ENCODE results near the gene PALLD. TPM values are rescaled to one million over a fixed set of nuclear protein-coding genes. Genes with fewer than 3 reads are reported as not detected.
"Not testable (repeated sequence)": the region's sequence is repeated elsewhere in the genome, so short reads cannot be mapped to it uniquely, and the experiment has no call there.

PALLD gene
- total and polyA plus RNA-seq, 2 experiments from 2014 or later, result 17.9 to 30.5 TPM

GRCh38 chr4:168451744-168452390 lies 45.0 kb upstream of the PALLD start:
- H3K9me2 ChIP-seq (ENCODE audit: insufficient read depth), result no peaks in the 10 kb centered on the region
- no peak for TF ChIP-seq EZH2 (IDR thresholded peaks at IDR 0.05; ENCODE audit: insufficient read depth, poor library complexity, severe bottlenecking)
- no peak for TF ChIP-seq EZH2phosphoT487 (IDR thresholded peaks at IDR 0.05; ENCODE audit: insufficient read depth, low read depth)
- H2AFZ ChIP-seq, result no peak overlapping the region
- no peak overlapping the region for H3K9ac ChIP-seq
- peaks cover 39% of the 10 kb centered on the region for H3K36me3 ChIP-seq (ENCODE audit: low read depth)
- 76 to 84% methylated on average over 1 of the region's 1 CpG for WGBS, 2 experiments (ENCODE audit: low coverage in 1 of 2, low lambda C conversion rate in 2 of 2, missing lambda C conversion rate in 2 of 2)
- H3K4me3 ChIP-seq, result no peak overlapping the region
- no peak overlapping the region for H3K4me2 ChIP-seq (ENCODE audit: unreplicated experiment)
- peak; percentile 53 for DNase-seq
- peaks cover 17% of the 10 kb centered on the region for H3F3A ChIP-seq (ENCODE audit: insufficient read depth)
- no peaks in the 10 kb centered on the region for H3K27me3 ChIP-seq (replicated peaks; ENCODE audit: insufficient read depth)
- H3K27ac ChIP-seq, result no peak overlapping the region
- H3K79me2 ChIP-seq (ENCODE audit: insufficient read depth), result no peaks in the 10 kb centered on the region
- H3K9me3 ChIP-seq (ENCODE audit: low read depth), result no peaks in the 10 kb centered on the region
- in situ Hi-C loops (cut with MboI), result no loop called here
- H3K4me1 ChIP-seq (ENCODE audit: insufficient read depth), result peaks cover 17% of the 10 kb centered on the region
- H4K20me1 ChIP-seq (ENCODE audit: insufficient read depth), result no peaks in the 10 kb centered on the region

GRCh38 chr4:168453146-168453545 lies 43.7 kb upstream of the PALLD start:
- Histone ChIP-seq H4K20me1 (ENCODE audit: insufficient read depth) (no peaks in the 10 kb centered on the region), H2AFZ (no peak overlapping the region), H3K79me2 (ENCODE audit: insufficient read depth) (no peaks in the 10 kb centered on the region), H3K27me3 (replicated peaks; ENCODE audit: insufficient read depth) (no peaks in the 10 kb centered on the region), H3K9me3 (ENCODE audit: low read depth) (no peaks in the 10 kb centered on the region), H3K9me2 (ENCODE audit: insufficient read depth) (no peaks in the 10 kb centered on the region), H3K4me1 (ENCODE audit: insufficient read depth) (peaks cover 17% of the 10 kb centered on the region), H3K27ac (no peak overlapping the region), H3K9ac (no peak overlapping the region), H3K4me3 (no peak overlapping the region), H3F3A (ENCODE audit: insufficient read depth) (peaks cover 17% of the 10 kb centered on the region), H3K36me3 (ENCODE audit: low read depth) (peaks cover 36% of the 10 kb centered on the region), H3K4me2 (ENCODE audit: unreplicated experiment) (no peak overlapping the region)
- 95 to 97% methylated on average over 5 of the region's 5 CpGs for WGBS, 2 experiments (ENCODE audit: low coverage in 1 of 2, low lambda C conversion rate in 2 of 2, missing lambda C conversion rate in 2 of 2)
- no peak for TF ChIP-seq EZH2phosphoT487 (IDR thresholded peaks at IDR 0.05; ENCODE audit: insufficient read depth, low read depth)
- TF ChIP-seq EZH2 (IDR thresholded peaks at IDR 0.05; ENCODE audit: insufficient read depth, poor library complexity, severe bottlenecking), result no peak
- in situ Hi-C loops (cut with MboI), result no loop called here
- DNase-seq, result no peak

- 94 to 97% methylated on average over 2 of the region's 2 CpGs for WGBS, 2 experiments (ENCODE audit: low coverage in 1 of 2, low lambda C conversion rate in 2 of 2, missing lambda C conversion rate in 2 of 2)
- H3K4me1 ChIP-seq (ENCODE audit: insufficient read depth); H3K27me3 ChIP-seq (replicated peaks; ENCODE audit: insufficient read depth); H3K9ac ChIP-seq; H3K9me3 ChIP-seq (ENCODE audit: low read depth); H3K27ac ChIP-seq; H3K9me2 ChIP-seq (ENCODE audit: insufficient read depth); H3K79me2 ChIP-seq (ENCODE audit: insufficient read depth); in situ Hi-C loops (cut with MboI); H4K20me1 ChIP-seq (ENCODE audit: insufficient read depth); H2AFZ ChIP-seq; H3K4me2 ChIP-seq (ENCODE audit: unreplicated experiment); H3K4me3 ChIP-seq; DNase-seq; H3F3A ChIP-seq (ENCODE audit: insufficient read depth): not testable (repeated sequence)
- peaks cover 19% of the 10 kb centered on the region; the same call in 1 of the 2 replicates for H3K36me3 ChIP-seq (ENCODE audit: low read depth)
These were observed 38.6 kb upstream of the PALLD start for GRCh38 chr4:168458256-168458655.

- Histone ChIP-seq H3K36me3 (ENCODE audit: low read depth) (no peaks in the 10 kb centered on the region), H2AFZ (no peak overlapping the region), H3K9ac (no peak overlapping the region), H3K79me2 (ENCODE audit: insufficient read depth) (no peaks in the 10 kb centered on the region), H3K4me2 (ENCODE audit: unreplicated experiment) (no peak overlapping the region), H3K4me1 (ENCODE audit: insufficient read depth) (no peaks in the 10 kb centered on the region), H3K9me3 (ENCODE audit: low read depth) (no peaks in the 10 kb centered on the region), H3K27ac (no peak overlapping the region), H3K9me2 (ENCODE audit: insufficient read depth) (no peaks in the 10 kb centered on the region), H4K20me1 (ENCODE audit: insufficient read depth) (no peaks in the 10 kb centered on the region), H3F3A (ENCODE audit: insufficient read depth) (no peaks in the 10 kb centered on the region), H3K27me3 (replicated peaks; ENCODE audit: insufficient read depth) (no peaks in the 10 kb centered on the region), H3K4me3 (no peak overlapping the region)
- 82 to 86% methylated on average over 4 of the region's 4 CpGs for WGBS, 2 experiments (ENCODE audit: low coverage in 1 of 2, low lambda C conversion rate in 2 of 2, missing lambda C conversion rate in 2 of 2)
- TF ChIP-seq EZH2 (IDR thresholded peaks at IDR 0.05; ENCODE audit: insufficient read depth, poor library complexity, severe bottlenecking), result no peak
- no peak for TF ChIP-seq EZH2phosphoT487 (IDR thresholded peaks at IDR 0.05; ENCODE audit: insufficient read depth, low read depth)
- DNase-seq, result no peak
- in situ Hi-C loops (cut with MboI), result no loop called here
These were observed 35.0 kb upstream of the PALLD start for GRCh38 chr4:168461821-168462220.

GRCh38 chr4:168472920-168473319 lies 23.9 kb upstream of the PALLD start:
- Histone ChIP-seq H3K4me1 (ENCODE audit: insufficient read depth) (peaks cover 24% of the 10 kb centered on the region), H3K36me3 (ENCODE audit: low read depth) (peaks cover 17% of the 10 kb centered on the region; the same call in 1 of the 2 replicates), H3K4me3 (no peak overlapping the region), H3K79me2 (ENCODE audit: insufficient read depth) (0 out of 2 replicates have a peak, but pooled peaks cover 7% of the 10 kb centered on the region), H3K9ac (no peak overlapping the region), H3K27ac (no peak overlapping the region), H3K27me3 (replicated peaks; ENCODE audit: insufficient read depth) (no peaks in the 10 kb centered on the region), H3K4me2 (ENCODE audit: unreplicated experiment) (no peak overlapping the region), H2AFZ (no peak overlapping the region), H4K20me1 (ENCODE audit: insufficient read depth) (no peaks in the 10 kb centered on the region), H3F3A (ENCODE audit: insufficient read depth) (no peaks in the 10 kb centered on the region), H3K9me3 (ENCODE audit: low read depth) (no peaks in the 10 kb centered on the region), H3K9me2 (ENCODE audit: insufficient read depth) (no peaks in the 10 kb centered on the region)
- in situ Hi-C loops (cut with MboI), result no loop called here
- 98% methylated on average over 2 of the region's 2 CpGs for WGBS, 2 experiments (ENCODE audit: low coverage in 1 of 2, low lambda C conversion rate in 2 of 2, missing lambda C conversion rate in 2 of 2)
- no peak for DNase-seq
- TF ChIP-seq EZH2phosphoT487 (IDR thresholded peaks at IDR 0.05; ENCODE audit: insufficient read depth, low read depth) (no peak), EZH2 (IDR thresholded peaks at IDR 0.05; ENCODE audit: insufficient read depth, poor library complexity, severe bottlenecking) (no peak)

Measured in GM23248 (cell line).